Fibroblast of mammary gland (primary cell): ENCODE results near the gene TMEM217.

Source experiments
- DNase-seq: peaks from one replicate; pipeline ENCODE4 v3.0.0-alpha.2; 2010; ENCODE audit warnings: low read depth
- H3K4me3 ChIP-seq: 2 replicates; pipeline ENCODE4 v1.5.1; 2011; ENCODE audit warnings: low read depth, mild to moderate bottlenecking, low read length, moderate library complexity; ENCODE audit not compliant: control insufficient read depth
- TF ChIP-seq, protein P1 (sequence below): conservative IDR thresholded peaks from 2 replicates; pipeline ENCODE4 v1.5.1; 2011; ENCODE audit warnings: low read depth, low read length, inconsistent platforms; ENCODE audit not compliant: control insufficient read depth, insufficient read depth

The TMEM217 gene

DNA sequence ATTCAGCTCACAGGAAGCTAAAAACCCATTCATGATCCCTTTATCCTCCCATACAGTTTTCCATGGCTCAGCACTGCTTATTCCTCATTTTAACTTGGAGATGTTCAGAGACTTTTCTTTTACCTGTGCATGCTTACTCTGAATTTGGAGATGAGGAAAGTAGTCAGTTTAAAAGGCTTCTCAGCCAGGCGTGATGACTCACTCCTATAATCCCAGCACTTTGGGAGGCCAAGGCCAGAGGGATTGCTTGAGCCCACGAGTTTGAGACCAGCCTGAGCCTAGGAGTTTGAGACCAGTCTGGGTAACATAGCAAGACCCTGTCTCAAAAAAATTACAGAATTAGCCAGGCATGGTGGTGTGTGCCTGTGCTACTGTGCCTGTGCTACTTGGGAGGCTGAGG, 30.3 kb upstream of the TMEM217 start:
- no peak overlapping the region for H3K4me3 ChIP-seq
- TF ChIP-seq, protein P1, sequence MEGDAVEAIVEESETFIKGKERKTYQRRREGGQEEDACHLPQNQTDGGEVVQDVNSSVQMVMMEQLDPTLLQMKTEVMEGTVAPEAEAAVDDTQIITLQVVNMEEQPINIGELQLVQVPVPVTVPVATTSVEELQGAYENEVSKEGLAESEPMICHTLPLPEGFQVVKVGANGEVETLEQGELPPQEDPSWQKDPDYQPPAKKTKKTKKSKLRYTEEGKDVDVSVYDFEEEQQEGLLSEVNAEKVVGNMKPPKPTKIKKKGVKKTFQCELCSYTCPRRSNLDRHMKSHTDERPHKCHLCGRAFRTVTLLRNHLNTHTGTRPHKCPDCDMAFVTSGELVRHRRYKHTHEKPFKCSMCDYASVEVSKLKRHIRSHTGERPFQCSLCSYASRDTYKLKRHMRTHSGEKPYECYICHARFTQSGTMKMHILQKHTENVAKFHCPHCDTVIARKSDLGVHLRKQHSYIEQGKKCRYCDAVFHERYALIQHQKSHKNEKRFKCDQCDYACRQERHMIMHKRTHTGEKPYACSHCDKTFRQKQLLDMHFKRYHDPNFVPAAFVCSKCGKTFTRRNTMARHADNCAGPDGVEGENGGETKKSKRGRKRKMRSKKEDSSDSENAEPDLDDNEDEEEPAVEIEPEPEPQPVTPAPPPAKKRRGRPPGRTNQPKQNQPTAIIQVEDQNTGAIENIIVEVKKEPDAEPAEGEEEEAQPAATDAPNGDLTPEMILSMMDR, result no peak
- no peak for DNase-seq

GRCh38 chr6:37287519-37288157, 29.7 kb upstream of the TMEM217 start:
- TF ChIP-seq, protein P1, result no peak
- no peak for DNase-seq
- H3K4me3 ChIP-seq, result no peak overlapping the region

DNA sequence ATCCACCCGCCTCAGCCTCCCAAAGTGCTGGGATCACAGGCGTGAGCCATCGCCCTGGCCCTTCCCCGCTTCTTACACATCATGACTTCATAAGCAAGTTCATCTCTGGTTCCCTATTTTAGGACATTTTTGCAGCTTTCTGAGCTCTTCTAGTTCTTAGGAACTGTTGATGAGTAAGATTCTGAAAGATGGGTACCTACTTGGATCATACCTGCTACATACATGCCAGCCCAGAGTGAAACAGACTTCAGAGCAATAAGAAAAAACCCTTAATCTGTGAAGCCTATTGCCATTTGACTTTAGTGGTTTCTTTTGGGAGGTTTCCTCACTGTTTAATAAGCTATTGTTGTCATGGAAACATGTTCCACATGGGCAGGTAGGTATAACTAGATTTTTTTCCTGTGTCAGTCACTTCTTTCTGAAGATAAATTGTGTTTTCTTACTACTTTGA, 27.9 kb upstream of the TMEM217 start:
- no peak overlapping the region for H3K4me3 ChIP-seq
- TF ChIP-seq, protein P1, result no peak
- DNase-seq, result no peak

DNA sequence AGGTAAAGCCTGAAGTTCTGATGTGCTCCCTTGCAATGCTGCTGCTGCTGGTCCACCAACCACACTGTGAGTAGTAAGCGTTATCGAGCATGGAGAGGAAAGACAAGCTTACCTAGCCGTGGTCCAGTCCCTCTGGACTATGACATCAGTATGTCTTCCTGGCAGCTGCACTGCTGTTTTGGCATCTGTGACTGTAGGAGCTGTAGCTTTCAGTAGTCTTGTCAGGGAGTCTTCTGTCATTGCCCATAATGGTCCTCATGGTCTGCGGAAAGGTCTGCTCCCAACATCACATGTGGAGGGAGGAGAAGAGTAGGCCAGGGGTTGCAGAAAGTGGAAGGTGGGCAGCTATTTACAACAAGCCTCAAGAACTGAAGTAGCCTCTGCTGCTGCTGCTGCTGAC, 26.8 kb upstream of the TMEM217 start:
- H3K4me3 ChIP-seq, result no peak overlapping the region
- DNase-seq, result no peak
- TF ChIP-seq, protein P1, result no peak

DNA sequence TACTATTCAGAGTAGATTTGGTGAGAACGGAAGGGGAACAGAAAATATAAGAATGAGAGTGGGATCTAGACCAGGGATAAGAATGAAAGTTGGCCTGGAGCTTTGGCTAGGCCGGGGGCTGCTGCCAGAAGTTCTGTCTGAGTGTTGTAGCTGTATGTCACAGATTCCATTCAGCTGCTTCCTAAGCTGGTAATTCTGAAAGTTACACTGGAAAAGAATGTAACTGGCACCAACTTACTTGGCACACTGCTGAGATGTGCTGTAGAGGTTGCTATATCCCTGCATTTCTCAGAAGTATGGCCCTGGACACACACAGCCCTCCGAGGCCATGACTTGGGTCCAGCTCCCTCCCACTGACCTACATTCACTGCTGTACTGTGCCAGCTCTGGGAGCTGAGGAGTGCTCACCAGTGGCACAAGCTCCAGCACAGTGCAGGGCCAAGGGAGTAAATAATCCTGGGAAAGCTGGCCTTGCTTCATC, 25.8 kb upstream of the TMEM217 start:
- DNase-seq, result no peak
- TF ChIP-seq, protein P1, result no peak
- no peak overlapping the region for H3K4me3 ChIP-seq

- no peak for DNase-seq
- TF ChIP-seq, protein P1, result no peak
- H3K4me3 ChIP-seq, result no peak overlapping the region
Measured at GRCh38 chr6:37283268-37283667, 25.3 kb upstream of the TMEM217 start.

DNA sequence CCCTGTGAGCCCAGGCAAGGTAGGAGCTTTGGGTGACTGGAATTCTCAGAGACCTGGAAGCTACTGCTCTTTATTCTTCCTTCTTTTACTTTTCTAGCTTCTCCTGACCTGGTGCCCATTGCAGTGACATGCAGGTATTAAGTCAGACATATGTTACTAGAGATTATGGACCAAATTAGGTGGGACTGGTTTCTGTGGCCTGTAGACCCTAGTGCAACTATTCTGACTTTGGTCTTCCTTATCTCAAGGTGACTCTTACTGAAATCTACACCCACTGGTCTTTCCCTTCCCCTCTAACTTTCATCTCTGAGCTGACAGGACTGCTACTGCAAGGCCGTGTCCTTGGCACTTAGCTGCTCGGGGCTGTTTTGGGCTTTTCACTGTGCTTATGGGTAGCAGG, 24.4 kb upstream of the TMEM217 start:
- DNase-seq, result no peak
- H3K4me3 ChIP-seq, result no peak overlapping the region
- TF ChIP-seq, protein P1, result no peak
